Neural cell (in vitro differentiated cells): Measurements from ENCODE around the gene NCOA4.

Source experiments
- CTCF ChIP-seq: fragments of 450-650 bp; IDR thresholded peaks from 2 replicates; pipeline ENCODE4 v1.5.1; 2014; ENCODE audit warnings: antibody characterized with exemption, mild to moderate bottlenecking, moderate library complexity; ENCODE audit not compliant: poor library complexity, severe bottlenecking
- EP300 ChIP-seq: fragments of 450-650 bp; conservative IDR thresholded peaks from 2 replicates; pipeline ENCODE4 v1.6.1; 2014; ENCODE audit warnings: antibody characterized with exemption, mild to moderate bottlenecking, moderate library complexity; ENCODE audit not compliant: poor library complexity, severe bottlenecking
- EZH2 ChIP-seq: fragments of 200-600, 300-800 bp; shearing (Covaris generic), sonication (generic); IDR thresholded peaks from 2 replicates; pipeline ENCODE4 v1.6.1; 2014; ENCODE audit warnings: antibody characterized with exemption, low read length, borderline replicate concordance, mild to moderate bottlenecking; ENCODE audit not compliant: insufficient read depth, poor library complexity, severe bottlenecking
- POLR2AphosphoS5 ChIP-seq: IDR thresholded peaks from 2 replicates; pipeline ENCODE4 v1.6.1; 2012
- RAD21 ChIP-seq: fragments of 450-650 bp; conservative IDR thresholded peaks from 2 replicates; pipeline ENCODE4 v1.6.1; 2014; ENCODE audit warnings: antibody characterized with exemption, mild to moderate bottlenecking, moderate library complexity
- REST ChIP-seq: IDR thresholded peaks from 2 replicates; pipeline ENCODE4 v1.6.1; 2012; ENCODE audit warnings: borderline replicate concordance
- SMC3 ChIP-seq: fragments of 450-650 bp; conservative IDR thresholded peaks from 2 replicates; pipeline ENCODE4 v1.6.1; 2014; ENCODE audit warnings: antibody characterized with exemption, mild to moderate bottlenecking, moderate library complexity; ENCODE audit not compliant: poor library complexity
- TAF1 ChIP-seq: IDR thresholded peaks from 2 replicates; pipeline ENCODE4 v1.6.1; 2012; ENCODE audit warnings: low read depth

GRCh38 chr10:46079831-46080585 is 49.6 kb upstream of the NCOA4 start:
- no peak for TF ChIP-seq RAD21
- TF ChIP-seq POLR2AphosphoS5: no peak
- TF ChIP-seq CTCF: no peak
- TF ChIP-seq EP300: no peak
- TF ChIP-seq EZH2: no peak
- no peak for TF ChIP-seq TAF1
- TF ChIP-seq REST: no peak
- TF ChIP-seq SMC3: no peak
